Parathyroid adenoma (tissue), 2 donors: ENCODE data around the gene KIF26B.

Experiments
- H2AFZ ChIP-seq: fragments of 300-600 bp; sonication (generic); one replicate; pipeline ENCODE4 v1.7.0; 2017; ENCODE audit warnings: antibody characterized with exemption, mild to moderate bottlenecking
- H3K27ac ChIP-seq: fragments of 300-600 bp; sonication (generic); one replicate; pipeline ENCODE4 v1.7.0; 2017
- H3K27me3 ChIP-seq: fragments of 300-600 bp; sonication (generic); one replicate; pipeline ENCODE4 v1.7.0; 2017; ENCODE audit warnings: low read length; ENCODE audit not compliant: control insufficient read depth, insufficient read depth
- H3K36me3 ChIP-seq: fragments of 300-600 bp; sonication (generic); one replicate; pipeline ENCODE4 v1.7.0; 2017; ENCODE audit warnings: low read length; ENCODE audit not compliant: control insufficient read depth, insufficient read depth
- H3K4me1 ChIP-seq: fragments of 300-600 bp; sonication (generic); one replicate; pipeline ENCODE4 v1.7.0; 2017; ENCODE audit warnings: control low read depth
- H3K4me2 ChIP-seq: fragments of 300-600 bp; sonication (generic); one replicate; pipeline ENCODE4 v1.7.0; 2017; ENCODE audit warnings: low read length
- H3K4me3 ChIP-seq: fragments of 300-600 bp; sonication (generic); one replicate; pipeline ENCODE4 v1.7.0; 2017; ENCODE audit warnings: low read depth, low read length
- H3K79me2 ChIP-seq: fragments of 300-600 bp; sonication (generic); one replicate; pipeline ENCODE4 v1.7.0; 2017; ENCODE audit warnings: control low read depth
- H3K9ac ChIP-seq: fragments of 300-600 bp; sonication (generic); one replicate; pipeline ENCODE4 v1.7.0; 2017; ENCODE audit warnings: mild to moderate bottlenecking
- H3K9me3 ChIP-seq: fragments of 300-600 bp; sonication (generic); one replicate; pipeline ENCODE4 v1.7.0; 2017; ENCODE audit warnings: low read length; ENCODE audit not compliant: control insufficient read depth
- TF ChIP-seq, protein P1 (sequence below): fragments of 300-600 bp; sonication (generic); IDR thresholded peaks from one replicate; pipeline ENCODE4 v1.7.0; 2017; ENCODE audit warnings: antibody characterized with exemption, mild to moderate bottlenecking
- donor health status: primary hyperparathyroidism.

The KIF26B gene

DNA sequence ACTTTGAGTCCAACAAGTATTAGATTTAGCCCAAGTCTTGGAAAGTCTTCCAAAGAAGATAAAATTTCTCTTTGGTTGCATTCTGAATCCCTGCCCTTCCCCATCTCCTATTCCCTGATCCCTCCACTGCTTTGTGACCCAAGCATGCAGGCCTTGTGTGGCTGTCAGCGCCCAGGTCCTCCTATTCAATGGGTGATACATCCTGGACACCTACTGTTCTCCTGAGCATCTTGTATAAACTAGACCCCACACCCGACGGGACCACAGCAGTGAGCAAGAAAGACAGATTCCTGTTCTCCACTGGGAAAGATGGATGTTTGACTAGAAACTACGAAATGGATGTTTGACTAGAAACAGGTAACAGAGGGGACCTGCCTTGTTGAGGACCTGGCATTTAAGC lies 136.6 kb downstream of the KIF26B start:
- Histone ChIP-seq H2AFZ (no peak overlapping the region), H3K4me3 (no peak overlapping the region), H3K4me1 (no peaks in the 10 kb centered on the region), H3K9ac (no peak overlapping the region), H3K27me3 (no peaks in the 10 kb centered on the region), H3K4me2 (no peak overlapping the region), H3K36me3 (no peaks in the 10 kb centered on the region), H3K9me3 (no peaks in the 10 kb centered on the region), H3K79me2 (no peaks in the 10 kb centered on the region), H3K27ac (no peak overlapping the region)
- TF ChIP-seq, protein P1, sequence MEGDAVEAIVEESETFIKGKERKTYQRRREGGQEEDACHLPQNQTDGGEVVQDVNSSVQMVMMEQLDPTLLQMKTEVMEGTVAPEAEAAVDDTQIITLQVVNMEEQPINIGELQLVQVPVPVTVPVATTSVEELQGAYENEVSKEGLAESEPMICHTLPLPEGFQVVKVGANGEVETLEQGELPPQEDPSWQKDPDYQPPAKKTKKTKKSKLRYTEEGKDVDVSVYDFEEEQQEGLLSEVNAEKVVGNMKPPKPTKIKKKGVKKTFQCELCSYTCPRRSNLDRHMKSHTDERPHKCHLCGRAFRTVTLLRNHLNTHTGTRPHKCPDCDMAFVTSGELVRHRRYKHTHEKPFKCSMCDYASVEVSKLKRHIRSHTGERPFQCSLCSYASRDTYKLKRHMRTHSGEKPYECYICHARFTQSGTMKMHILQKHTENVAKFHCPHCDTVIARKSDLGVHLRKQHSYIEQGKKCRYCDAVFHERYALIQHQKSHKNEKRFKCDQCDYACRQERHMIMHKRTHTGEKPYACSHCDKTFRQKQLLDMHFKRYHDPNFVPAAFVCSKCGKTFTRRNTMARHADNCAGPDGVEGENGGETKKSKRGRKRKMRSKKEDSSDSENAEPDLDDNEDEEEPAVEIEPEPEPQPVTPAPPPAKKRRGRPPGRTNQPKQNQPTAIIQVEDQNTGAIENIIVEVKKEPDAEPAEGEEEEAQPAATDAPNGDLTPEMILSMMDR, result no peak

DNA sequence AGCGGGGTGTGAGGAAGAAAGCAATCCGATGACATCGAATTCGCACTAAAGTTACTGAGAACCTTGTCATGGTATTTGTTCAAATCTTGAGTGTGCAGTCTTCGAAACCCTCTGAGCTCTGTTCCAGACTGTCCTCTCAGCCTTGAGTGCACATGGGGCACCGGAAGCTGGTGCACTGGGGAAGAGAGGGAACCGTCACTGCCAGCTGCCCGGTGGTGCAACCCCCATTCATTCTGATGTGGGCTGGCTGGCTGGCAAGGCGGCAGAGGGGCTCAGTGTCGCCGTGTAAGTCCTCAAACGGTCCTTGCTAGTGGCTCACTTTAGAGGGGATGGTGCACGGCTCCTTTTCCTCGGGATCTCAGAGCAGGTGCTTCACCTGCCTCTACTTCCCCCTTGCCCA lies 137.4 kb downstream of the KIF26B start:
- H3K27ac ChIP-seq, result no peak overlapping the region
- no peaks in the 10 kb centered on the region for H3K36me3 ChIP-seq
- H3K27me3 ChIP-seq, result no peaks in the 10 kb centered on the region
- H3K9ac ChIP-seq, result no peak overlapping the region
- H3K4me1 ChIP-seq, result no peaks in the 10 kb centered on the region
- TF ChIP-seq, protein P1, result no peak
- no peak overlapping the region for H3K4me3 ChIP-seq
- no peaks in the 10 kb centered on the region for H3K9me3 ChIP-seq
- H3K79me2 ChIP-seq, result no peaks in the 10 kb centered on the region
- H2AFZ ChIP-seq, result no peak overlapping the region
- no peak overlapping the region for H3K4me2 ChIP-seq

DNA sequence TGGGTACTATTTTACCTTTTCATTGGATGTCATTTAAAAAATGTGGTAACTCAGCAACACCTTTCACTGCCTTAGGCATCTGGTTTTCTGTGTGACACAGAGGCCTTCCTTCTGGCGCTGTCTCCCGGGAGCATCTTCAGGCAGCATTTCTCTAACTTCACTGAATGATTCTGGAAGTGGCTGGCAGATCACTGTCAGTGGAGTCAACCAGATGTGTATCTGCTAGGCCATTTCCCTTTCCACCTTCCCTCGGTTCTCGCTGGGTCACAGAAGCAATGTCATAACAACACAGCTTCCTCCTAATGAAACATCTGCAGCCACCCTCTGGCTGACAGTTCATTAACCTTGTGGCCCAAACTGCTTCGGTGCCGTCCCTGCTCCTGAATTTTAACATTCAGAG lies 137.8 kb downstream of the KIF26B start:
- Histone ChIP-seq H2AFZ (no peak overlapping the region), H3K4me1 (no peaks in the 10 kb centered on the region), H3K9me3 (no peaks in the 10 kb centered on the region), H3K27ac (no peak overlapping the region), H3K79me2 (no peaks in the 10 kb centered on the region), H3K36me3 (no peaks in the 10 kb centered on the region), H3K4me2 (no peak overlapping the region), H3K9ac (no peak overlapping the region), H3K27me3 (no peaks in the 10 kb centered on the region), H3K4me3 (no peak overlapping the region)
- TF ChIP-seq, protein P1, result no peak

DNA sequence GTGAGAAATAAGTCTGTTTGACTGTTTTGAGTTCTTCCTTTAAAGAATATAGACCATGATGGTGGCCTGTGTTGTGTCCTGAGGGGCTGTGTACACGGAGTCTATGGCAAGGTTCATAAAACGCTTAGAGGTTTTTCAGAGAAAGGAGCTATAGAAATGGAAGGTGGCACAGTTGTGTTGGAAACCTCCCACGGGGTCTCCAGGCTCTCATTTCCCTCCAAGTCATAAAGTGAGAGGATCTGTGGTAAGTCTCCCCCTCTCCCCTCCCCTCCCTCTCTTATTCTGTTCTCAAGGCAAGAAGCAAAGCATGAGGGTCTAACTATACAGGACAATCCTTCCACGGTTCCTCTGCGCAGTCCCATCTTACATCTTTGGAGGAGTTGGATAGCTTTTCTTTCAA lies 139.2 kb downstream of the KIF26B start:
- TF ChIP-seq, protein P1, result no peak

DNA sequence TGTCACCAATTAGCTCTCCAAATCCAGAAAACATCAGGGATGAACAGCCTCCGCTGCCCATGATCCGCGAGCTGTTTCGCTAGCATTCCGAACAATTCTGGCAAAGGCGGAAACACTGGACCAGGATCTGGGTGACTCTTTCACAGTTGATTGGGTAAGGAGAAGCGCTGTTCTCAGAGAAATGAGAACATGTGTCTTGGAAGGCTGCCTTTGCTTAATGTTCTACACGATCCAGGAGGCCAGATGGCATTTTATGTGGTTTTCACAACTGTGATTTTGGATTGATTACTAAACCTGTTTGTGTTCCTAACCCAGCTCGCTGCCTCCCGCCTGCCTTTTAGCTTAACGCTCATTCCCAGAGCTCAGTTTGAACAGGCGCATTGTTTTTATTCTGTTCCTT lies 144.0 kb downstream of the KIF26B start:
- no peaks in the 10 kb centered on the region for H3K9me3 ChIP-seq
- H3K4me1 ChIP-seq, result no peaks in the 10 kb centered on the region
- H3K4me3 ChIP-seq, result no peak overlapping the region
- no peak overlapping the region for H3K4me2 ChIP-seq
- no peak overlapping the region for H3K27ac ChIP-seq
- H3K79me2 ChIP-seq, result no peaks in the 10 kb centered on the region
- no peak overlapping the region for H3K9ac ChIP-seq
- H3K36me3 ChIP-seq, result no peaks in the 10 kb centered on the region
- no peak overlapping the region for H2AFZ ChIP-seq
- no peaks in the 10 kb centered on the region for H3K27me3 ChIP-seq
- TF ChIP-seq, protein P1, result no peak

More for the DNA sequence above, 139.2 kb downstream of the KIF26B start:
- H3K79me2 ChIP-seq, result no peaks in the 10 kb centered on the region
- H3K4me2 ChIP-seq, result no peak overlapping the region
- H3K4me3 ChIP-seq, result no peak overlapping the region
- no peaks in the 10 kb centered on the region for H3K9me3 ChIP-seq
- H3K27ac ChIP-seq, result no peak overlapping the region
- H3K9ac ChIP-seq, result no peak overlapping the region
- no peaks in the 10 kb centered on the region for H3K4me1 ChIP-seq
- no peaks in the 10 kb centered on the region for H3K36me3 ChIP-seq
- H3K27me3 ChIP-seq, result no peaks in the 10 kb centered on the region
- no peak overlapping the region for H2AFZ ChIP-seq
